ENCODE measurements around the gene RBM6. TPM values are rescaled to one million over a fixed set of nuclear protein-coding genes. Genes with fewer than 3 reads are reported as not detected.

RBM6 gene
- polyA plus RNA-seq, 3 donors, result 11.3 to 137 (median 17.8) TPM

- Histone ChIP-seq H3K4me3 (replicated peaks in 1 of 3; ENCODE audit: low read depth in 2 of 3, low read length in 3 of 3) (no peak overlapping the region), H3K9me3 (replicated peaks in 1 of 2; ENCODE audit: control insufficient read depth in 1 of 2, insufficient read depth in 1 of 2, low read length in 2 of 2) (no peaks in the 10 kb centered on the region), H3K27me3 (ENCODE audit: control insufficient read depth in 2 of 2, insufficient read depth in 2 of 2, low read length in 2 of 2) (no peaks in the 10 kb centered on the region), H3K4me1 (ENCODE audit: control insufficient read depth in 1 of 2, insufficient read depth in 2 of 2, low read length in 2 of 2) (no peaks in the 10 kb centered on the region), H3K4me2 (replicated peaks; ENCODE audit: extremely low read depth, low read length, poor library complexity, severe bottlenecking) (no peak overlapping the region), H2AFZ (ENCODE audit: insufficient read depth, low read depth, low read length, poor library complexity, severe bottlenecking) (no peak overlapping the region), H3K27ac (ENCODE audit: low read depth in 1 of 2, low read length in 2 of 2) (no peak overlapping the region), H3K79me2 (ENCODE audit: insufficient read depth, low read length) (peaks cover 9% of the 10 kb centered on the region), H3K9ac (ENCODE audit: insufficient read depth, low read length, poor library complexity, severe bottlenecking) (no peak overlapping the region), H4K20me1 (ENCODE audit: insufficient read depth, low read length) (peaks cover 100% of the 10 kb centered on the region), H3K36me3 (replicated peaks in 1 of 2; ENCODE audit: control insufficient read depth in 1 of 2, insufficient read depth in 2 of 2, low read length in 2 of 2) (peaks cover 96 to 100% of the 10 kb centered on the region in 2 donors)
- TF ChIP-seq CTCF (IDR thresholded peaks at IDR 0.05), result no peak
- intact Hi-C loops (cut with micrococcal nuclease), result no loop called here
- 100% methylated on average over 1 of the region's 3 CpGs for WGBS (ENCODE audit: insufficient coverage)
- peaks cover 0 to 3% (median 0%) of the 10 kb centered on the region in 3 donors for H3K27me3 Mint-ChIP-seq (ENCODE audit: low read depth in 3 of 3)
- DNase-seq, result no peak
- H3K27ac Mint-ChIP-seq, result peak overlapping the region in 2 of 7 donors; percentile 4 to 59
- no peaks in the 10 kb centered on the region for H3K4me1 Mint-ChIP-seq
- H3K36me3 Mint-ChIP-seq, result peaks cover 86 to 98% of the 10 kb centered on the region in 2 donors
- no peaks in the 10 kb centered on the region for H3K9me3 Mint-ChIP-seq
- H3K4me3 Mint-ChIP-seq, result no peak overlapping the region
Observed at GRCh38 chr3:50112462-50112861, 172.5 kb downstream of the RBM6 start.

- Mint-ChIP-seq H3K4me1 (no peaks in the 10 kb centered on the region), H3K27me3 (ENCODE audit: low read depth in 3 of 3) (peaks cover 0 to 2% (median 0%) of the 10 kb centered on the region in 3 donors), H3K27ac (peak overlapping the region in 1 of 7 donors; percentile 62), H3K4me3 (no peak overlapping the region), H3K36me3 (peaks cover 70 to 87% of the 10 kb centered on the region in 2 donors), H3K9me3 (no peaks in the 10 kb centered on the region)
- H3K4me1 ChIP-seq (ENCODE audit: control insufficient read depth in 1 of 2, insufficient read depth in 2 of 2, low read length in 2 of 2), result no peaks in the 10 kb centered on the region
- H3K79me2 ChIP-seq (ENCODE audit: insufficient read depth, low read length), result peaks cover 5% of the 10 kb centered on the region
- H3K4me3 ChIP-seq (replicated peaks in 1 of 3; ENCODE audit: low read depth in 2 of 3, low read length in 3 of 3), result no peak overlapping the region
- H3K27me3 ChIP-seq (ENCODE audit: control insufficient read depth in 2 of 2, insufficient read depth in 2 of 2, low read length in 2 of 2), result no peaks in the 10 kb centered on the region
- peaks cover 100% of the 10 kb centered on the region for H4K20me1 ChIP-seq (ENCODE audit: insufficient read depth, low read length)
- peaks cover 85 to 100% of the 10 kb centered on the region in 2 donors for H3K36me3 ChIP-seq (replicated peaks in 1 of 2; ENCODE audit: control insufficient read depth in 1 of 2, insufficient read depth in 2 of 2, low read length in 2 of 2)
- no peaks in the 10 kb centered on the region for H3K9me3 ChIP-seq (replicated peaks in 1 of 2; ENCODE audit: control insufficient read depth in 1 of 2, insufficient read depth in 1 of 2, low read length in 2 of 2)
- H3K4me2 ChIP-seq (replicated peaks; ENCODE audit: extremely low read depth, low read length, poor library complexity, severe bottlenecking), result no peak overlapping the region
- DNase-seq, result no peak
- H3K27ac ChIP-seq (ENCODE audit: low read depth in 1 of 2, low read length in 2 of 2), result no peak overlapping the region
- no peak overlapping the region for H2AFZ ChIP-seq (ENCODE audit: insufficient read depth, low read depth, low read length, poor library complexity, severe bottlenecking)
- WGBS (ENCODE audit: insufficient coverage), result 98% methylated on average over 8 of the region's 8 CpGs
- intact Hi-C loops (cut with micrococcal nuclease), result no loop called here
- no peak for TF ChIP-seq CTCF (IDR thresholded peaks at IDR 0.05)
- H3K9ac ChIP-seq (ENCODE audit: insufficient read depth, low read length, poor library complexity, severe bottlenecking), result no peak overlapping the region
Observed at GRCh38 chr3:50117120-50117519, 177.2 kb downstream of the RBM6 start.
